Posterior vena cava (tissue), 2 donors: ENCODE measurements around the gene SH3D19. TPM values are rescaled to one million over a fixed set of nuclear protein-coding genes. Genes with fewer than 3 reads are reported as not detected.
"Not testable (repeated sequence)": the region's sequence is repeated elsewhere in the genome, so short reads cannot be mapped to it uniquely, and the experiment has no call there.

Source experiments
- DNase-seq: peaks from one replicate; pipeline ENCODE4 v3.0.0-alpha.2; 2020; ENCODE audit warnings: low spot score
- intact Hi-C, 2 donors: fragments of 100-400 bp; cut with DNase I; formaldehyde crosslinking; loops; one replicate each; pipeline versions ENCODE4 v1.14.1 to v1.14.2; 2022 to 2023
- total RNA-seq, 2 donors: library from RNA; stranded (reverse); fragmentation: NEBNext Ultra II Directional; extraction: Animal tissue kit (Norgen Biotek cat#: 25700); gene quantifications; one replicate each; pipeline ENCODE4 v1.2.1, GENCODE V29; 2021
- donor health status: DM: yes; HTN: yes; CAD: no.
- donor health status: DM: yes; HTN: yes; CAD: no.

Gene SH3D19
- total RNA-seq, 2 donors from 2014 or later = 118 to 140 TPM

- DNase-seq = no peak
- intact Hi-C loops = no loop called here
Observed at GRCh38 chr4:151294833-151295496, 30.4 kb downstream of the SH3D19 start.

DNA sequence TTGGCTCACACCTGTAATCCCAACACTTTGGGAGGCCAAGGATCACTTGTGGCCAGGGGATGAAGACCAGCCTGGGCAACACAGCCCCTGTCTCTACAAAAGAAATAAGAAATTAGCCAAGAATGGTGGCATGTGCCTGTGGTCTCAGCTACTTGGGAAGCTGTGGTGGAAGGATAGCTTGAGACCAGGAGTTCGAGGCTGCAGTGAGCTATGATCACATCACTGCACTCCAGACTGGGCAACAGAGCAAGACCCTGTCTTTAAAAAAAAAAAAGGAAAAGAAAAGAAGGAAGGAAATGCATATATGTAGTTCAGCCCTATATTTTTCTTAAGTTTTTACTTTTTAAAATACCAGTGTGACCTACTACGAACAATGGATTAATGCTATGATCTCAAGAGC lies 33.4 kb downstream of the SH3D19 start:
- intact Hi-C loops = no loop called here
- no peak for DNase-seq

- intact Hi-C loops = no loop called here
- DNase-seq = no peak
Observed at GRCh38 chr4:151291485-151291884, 33.9 kb downstream of the SH3D19 start.

DNA sequence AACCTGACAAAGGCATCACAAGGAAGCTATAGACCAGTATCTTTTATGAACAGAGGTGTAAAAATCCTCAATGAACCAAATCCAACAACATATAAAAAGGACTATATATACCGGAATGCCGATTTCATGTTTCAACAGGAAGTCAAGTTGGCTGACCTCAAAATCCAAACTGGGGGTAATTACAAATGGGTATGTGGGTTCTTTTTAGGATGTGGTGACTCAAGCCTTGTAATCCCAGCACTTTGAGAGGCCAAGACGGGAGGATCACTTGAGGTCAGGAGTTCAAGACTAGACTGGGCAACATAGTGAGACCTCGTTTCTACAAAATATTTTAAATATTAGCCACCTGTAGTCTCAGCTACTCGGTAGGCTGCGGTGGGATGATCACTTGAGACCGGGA lies 38.0 kb downstream of the SH3D19 start:
- intact Hi-C loops = loop anchor here in 1 of 2 donors (5.0 kb wide), 1 partner anchor 40 kb away; the partner anchor contains the start of gene SH3D19
- DNase-seq = no peak

DNA sequence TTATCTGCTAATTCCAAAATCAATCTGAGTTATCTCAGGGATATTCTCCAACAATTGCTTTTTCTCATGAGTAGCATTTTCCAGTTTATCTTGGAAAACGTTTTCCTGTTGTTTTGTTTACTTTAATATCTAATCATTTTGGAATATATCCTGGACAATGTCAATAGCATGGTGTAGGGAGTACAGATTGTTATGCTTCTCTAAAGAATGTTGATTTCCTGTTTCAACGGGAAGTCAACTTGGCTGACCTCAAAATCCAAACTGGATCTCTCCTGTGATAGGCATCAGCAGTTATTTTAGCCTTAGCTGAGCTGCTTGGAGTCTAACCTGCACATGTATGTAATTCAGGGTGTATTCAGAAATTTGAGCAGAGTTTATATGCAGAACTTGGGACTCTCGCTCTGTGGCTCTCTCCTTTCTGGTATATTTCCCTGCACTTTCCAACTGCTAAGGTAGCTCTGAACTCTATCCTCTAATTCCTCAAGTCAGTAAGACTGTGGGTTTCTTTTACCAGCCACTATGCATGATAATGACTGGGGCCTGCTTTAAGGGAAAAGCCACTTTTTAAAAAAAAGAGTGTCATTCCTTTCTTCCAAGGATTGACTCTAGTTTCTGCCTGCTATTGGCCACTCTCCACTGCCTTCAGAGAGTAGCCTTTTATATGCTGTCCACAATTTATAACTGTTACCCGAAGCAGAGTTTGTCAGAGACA lies 40.7 kb downstream of the SH3D19 start:
- DNase-seq = no peak
- intact Hi-C loops = loop anchor here in 1 of 2 donors (5.0 kb wide), 1 partner anchor 43 kb away; the partner anchor contains the start of gene SH3D19

GRCh38 chr4:151276787-151277562 lies 48.4 kb downstream of the SH3D19 start, which contains the start of gene PRSS48:
TSS of gene PRSS48 (plus strand) at chr4:151277161. CDS start at chr4:151277173, 12 bp downstream.
- no peak for DNase-seq
- intact Hi-C loops = loop anchor here in 1 of 2 donors (2.0 kb wide), 1 partner anchor 88 kb away; no protein-coding TSS in a partner anchor

- intact Hi-C loops, DNase-seq: not testable (repeated sequence)
Observed at GRCh38 chr4:151268905-151269304, 56.5 kb downstream of the SH3D19 start.

GRCh38 chr4:151267822-151268535 lies 57.4 kb downstream of the SH3D19 start:
- intact Hi-C loops = no loop called here
- no peak for DNase-seq

- DNase-seq = no peak
- intact Hi-C loops = no loop called here
Observed at GRCh38 chr4:151267104-151267503, 58.3 kb downstream of the SH3D19 start.

DNA sequence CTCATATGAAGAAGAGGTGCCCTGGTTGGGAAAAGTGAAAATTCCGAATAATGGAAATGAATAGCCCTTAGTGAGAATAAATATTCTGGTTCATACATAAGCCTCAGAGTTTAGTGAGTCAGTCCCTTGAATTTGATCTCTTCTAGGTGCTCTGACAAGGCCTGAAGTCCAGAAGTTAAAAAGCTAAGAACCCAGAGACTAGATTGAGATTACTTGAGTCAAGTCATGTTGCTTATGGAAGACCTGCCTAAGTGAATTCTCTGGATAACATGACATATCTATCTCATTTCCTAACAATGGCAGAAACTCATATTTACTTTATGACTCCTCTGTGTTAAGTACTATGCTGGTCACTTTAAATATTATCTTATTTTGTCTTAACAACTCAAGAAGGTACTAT lies 58.9 kb downstream of the SH3D19 start:
- intact Hi-C loops = no loop called here
- no peak for DNase-seq

DNA sequence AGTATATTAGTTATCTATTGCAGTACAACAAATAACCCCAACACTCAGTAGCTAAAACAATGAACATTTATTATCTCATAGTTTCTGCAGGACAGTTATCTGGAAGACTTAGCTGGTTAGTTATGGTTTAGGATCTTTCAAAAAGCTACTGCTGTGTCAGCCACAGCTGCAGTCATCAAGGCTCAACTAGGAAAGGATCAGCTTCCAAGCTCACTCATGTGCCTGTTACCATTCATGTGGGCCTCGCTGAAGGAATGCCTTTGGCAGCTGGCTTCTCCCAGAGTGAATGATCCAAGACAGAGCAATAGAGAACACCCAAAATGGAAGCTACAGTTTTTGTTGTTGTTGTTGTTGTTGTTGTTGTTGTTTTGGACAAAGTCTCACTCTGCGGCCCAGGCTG lies 62.0 kb downstream of the SH3D19 start:
- no peak for DNase-seq
- intact Hi-C loops = no loop called here

DNA sequence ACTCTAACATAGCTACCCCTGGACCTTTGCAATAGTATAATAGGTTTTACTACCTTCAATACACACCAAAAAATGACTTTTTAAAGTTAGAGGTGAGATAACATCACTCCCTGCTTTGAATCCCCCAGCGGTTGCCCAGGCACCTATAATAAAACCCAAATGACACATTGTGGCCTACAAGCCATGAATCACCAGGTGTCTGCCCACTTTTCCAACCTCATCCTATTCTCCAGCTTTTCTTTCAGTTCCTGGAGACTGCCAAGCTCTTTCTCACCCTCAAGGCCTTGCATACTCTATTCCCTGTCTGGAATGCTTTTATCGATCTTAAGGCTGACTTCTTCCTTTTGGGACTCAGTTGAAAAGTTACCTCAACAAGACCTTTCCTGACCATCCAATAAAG lies 64.9 kb downstream of the SH3D19 start:
- intact Hi-C loops = no loop called here

GRCh38 chr4:151259752-151260151 lies 65.7 kb downstream of the SH3D19 start:
- no peak for DNase-seq
- intact Hi-C loops = no loop called here

More for the DNA sequence above, 64.9 kb downstream of the SH3D19 start:
- no peak for DNase-seq

- no peak for DNase-seq
- intact Hi-C loops = no loop called here
Observed at GRCh38 chr4:151257704-151258103, 67.7 kb downstream of the SH3D19 start.

GRCh38 chr4:151256134-151256533 lies 69.3 kb downstream of the SH3D19 start:
- intact Hi-C loops = no loop called here
- DNase-seq = no peak

DNA sequence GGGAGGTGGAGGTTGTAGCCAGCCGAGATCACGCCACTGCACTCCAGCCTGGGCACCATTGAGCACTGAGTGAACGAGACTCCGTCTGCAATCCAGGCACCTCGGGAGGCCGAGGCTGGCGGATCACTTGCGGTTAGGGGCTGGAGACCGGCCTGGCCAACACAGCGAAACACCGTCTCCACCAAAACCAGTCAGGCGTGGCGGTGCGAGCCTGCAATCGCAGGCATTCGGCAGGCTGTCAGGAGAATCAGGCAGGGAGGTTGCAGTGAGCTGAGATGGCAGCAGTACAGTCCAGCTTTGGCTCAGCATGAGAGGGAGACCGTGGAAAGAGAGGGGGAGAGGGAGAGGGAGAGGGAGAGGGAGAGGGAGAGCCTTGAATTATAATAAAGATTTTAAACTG lies 69.7 kb downstream of the SH3D19 start:
- intact Hi-C loops, DNase-seq: not testable (repeated sequence)

- DNase-seq, intact Hi-C loops: not testable (repeated sequence)
Observed at GRCh38 chr4:151255226-151255625, 70.2 kb downstream of the SH3D19 start.

DNA sequence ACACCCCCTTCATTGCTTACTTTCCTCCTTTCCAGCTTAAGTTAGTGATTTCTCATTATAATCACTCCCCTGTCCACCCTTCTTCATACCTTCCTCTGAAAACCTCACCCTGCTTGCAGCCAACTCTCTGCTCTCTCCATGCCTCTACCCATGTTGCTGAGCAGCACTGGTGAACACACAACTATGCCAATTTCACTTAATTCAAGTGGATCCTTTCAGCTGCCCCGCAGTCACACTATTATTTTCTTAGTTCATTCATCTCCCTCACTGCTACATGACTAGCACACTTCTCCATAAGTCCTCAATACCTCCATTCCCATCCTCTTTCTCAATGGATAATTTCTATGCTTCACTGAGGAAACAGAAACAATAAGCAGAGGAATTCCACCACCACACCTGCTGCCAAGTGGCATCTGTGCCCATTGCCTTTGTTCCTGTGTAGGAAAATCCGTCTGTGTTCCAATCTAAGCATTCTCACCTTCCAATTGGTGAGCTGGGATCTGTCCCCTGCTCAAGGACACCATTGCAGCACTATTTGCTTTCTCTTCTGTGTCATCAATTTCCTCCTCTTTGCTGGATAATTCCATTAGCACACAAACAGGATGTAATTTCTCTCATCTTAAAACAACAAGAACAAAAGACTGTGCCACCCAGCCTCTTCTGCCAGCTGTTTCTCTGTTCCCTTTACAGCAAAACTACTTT lies 73.7 kb downstream of the SH3D19 start:
- DNase-seq = no peak
- intact Hi-C loops = no loop called here

DNA sequence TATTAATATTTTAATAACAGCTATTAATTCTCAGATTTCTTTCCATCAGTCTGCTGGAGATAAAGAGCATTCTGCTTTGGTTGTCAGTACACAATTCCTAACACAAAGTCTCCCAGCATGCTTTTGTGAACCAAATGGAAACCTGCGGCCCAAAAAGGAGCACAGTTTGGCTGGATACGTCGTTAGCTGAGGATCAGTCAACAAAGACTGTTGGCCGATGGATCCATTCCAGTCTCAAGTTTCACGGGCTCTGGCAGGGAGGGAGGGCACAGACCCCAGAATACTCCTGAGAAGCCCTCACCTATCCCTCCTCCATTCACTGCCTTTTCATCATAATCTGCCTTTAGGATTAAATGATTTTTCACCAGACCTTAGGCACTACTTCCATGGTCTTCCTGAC lies 74.7 kb downstream of the SH3D19 start:
- intact Hi-C loops = no loop called here
- DNase-seq = no peak
